Stimulated activated memory B cell treated with anti-CD40 and anti-IgM and Interleukin-4, amounts not matched to agents 10 μg/mL and 1 μg/mL and 100 μg/mL, for 72 hours (primary cell): Measurements from ENCODE around the gene CFAP92.

Experiments used
- ATAC-seq: fragments of 150-1000 bp; cut with Tn5 transposase; 2 replicates; pipeline ENCODE4 v1.10.0; 2021
- H3K27ac Mint-ChIP-seq: one replicate; pipeline ENCODE4 v1.8.0; 2022; ENCODE audit warnings: mild to moderate bottlenecking, mixed read lengths
- H3K27me3 Mint-ChIP-seq: one replicate; pipeline ENCODE4 v1.8.0; 2022; ENCODE audit warnings: mixed read lengths
- H3K36me3 Mint-ChIP-seq: one replicate; pipeline ENCODE4 v1.8.0; 2022; ENCODE audit warnings: mixed read lengths
- H3K4me1 Mint-ChIP-seq: one replicate; pipeline ENCODE4 v1.8.0; 2022; ENCODE audit warnings: mixed read lengths
- H3K4me3 Mint-ChIP-seq: one replicate; pipeline ENCODE4 v1.8.0; 2022; ENCODE audit warnings: mild to moderate bottlenecking, moderate library complexity, mixed read lengths
- H3K9me3 Mint-ChIP-seq: one replicate; pipeline ENCODE4 v1.8.0; 2022; ENCODE audit warnings: mixed read lengths

CFAP92 gene

DNA sequence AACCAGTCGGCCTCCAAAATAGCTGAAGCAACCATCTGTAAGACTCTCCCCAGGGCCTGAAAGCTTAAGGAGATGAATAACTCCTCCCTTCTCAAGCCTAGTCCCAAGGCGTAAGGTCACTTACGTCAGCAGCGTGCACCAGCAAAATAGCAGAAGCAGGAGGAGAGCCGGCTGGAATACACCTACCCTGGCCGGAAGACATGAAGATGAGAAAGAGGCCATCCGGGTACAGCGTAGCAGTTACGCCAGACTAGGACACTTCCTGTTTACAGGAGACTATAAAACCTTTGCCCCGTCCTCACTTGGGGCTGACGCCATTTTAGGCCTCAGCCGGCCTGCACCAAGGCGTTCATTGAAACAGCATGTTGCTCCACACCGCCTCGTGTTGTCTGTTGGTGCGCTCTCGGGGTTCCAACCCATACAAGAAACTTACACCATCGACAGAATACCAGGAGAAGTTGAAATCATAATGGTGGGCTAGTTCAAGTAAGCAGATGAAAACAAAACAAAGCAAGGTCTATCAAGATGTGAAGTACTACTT lies 2.5 kb downstream of the CFAP92 start:
- Mint-ChIP-seq H3K9me3 (no peaks in the 10 kb centered on the region), H3K36me3 (no peaks in the 10 kb centered on the region), H3K27me3 (peaks cover 2% of the 10 kb centered on the region), H3K4me1 (peaks cover 19% of the 10 kb centered on the region), H3K4me3 (no peak overlapping the region), H3K27ac (no peak overlapping the region)
- no peak for ATAC-seq

DNA sequence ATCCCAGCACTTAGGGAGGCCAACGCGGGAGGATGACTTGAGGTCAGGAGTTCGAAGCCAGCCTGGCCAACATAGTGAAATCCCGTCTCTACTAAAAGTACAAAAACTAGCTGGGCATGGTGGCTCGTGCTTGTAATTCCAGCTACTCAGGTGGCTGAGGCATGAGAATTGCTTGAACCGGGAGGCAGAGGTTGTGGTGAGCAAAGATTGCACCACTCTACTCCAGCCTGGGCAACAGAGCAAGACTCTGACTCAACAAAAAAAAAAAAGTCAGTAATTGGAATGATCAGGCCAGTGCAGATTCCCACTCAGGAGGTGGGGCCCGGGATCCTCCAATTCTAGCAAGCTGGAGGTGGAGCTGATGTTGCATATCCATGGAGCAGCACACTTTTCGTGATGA lies 5.6 kb downstream of the CFAP92 start:
- no peaks in the 10 kb centered on the region for H3K9me3 Mint-ChIP-seq
- peaks cover 2% of the 10 kb centered on the region for H3K4me1 Mint-ChIP-seq
- no peaks in the 10 kb centered on the region for H3K27me3 Mint-ChIP-seq
- H3K27ac Mint-ChIP-seq: no peak overlapping the region
- no peaks in the 10 kb centered on the region for H3K36me3 Mint-ChIP-seq
- H3K4me3 Mint-ChIP-seq: no peak overlapping the region
- no peak for ATAC-seq

DNA sequence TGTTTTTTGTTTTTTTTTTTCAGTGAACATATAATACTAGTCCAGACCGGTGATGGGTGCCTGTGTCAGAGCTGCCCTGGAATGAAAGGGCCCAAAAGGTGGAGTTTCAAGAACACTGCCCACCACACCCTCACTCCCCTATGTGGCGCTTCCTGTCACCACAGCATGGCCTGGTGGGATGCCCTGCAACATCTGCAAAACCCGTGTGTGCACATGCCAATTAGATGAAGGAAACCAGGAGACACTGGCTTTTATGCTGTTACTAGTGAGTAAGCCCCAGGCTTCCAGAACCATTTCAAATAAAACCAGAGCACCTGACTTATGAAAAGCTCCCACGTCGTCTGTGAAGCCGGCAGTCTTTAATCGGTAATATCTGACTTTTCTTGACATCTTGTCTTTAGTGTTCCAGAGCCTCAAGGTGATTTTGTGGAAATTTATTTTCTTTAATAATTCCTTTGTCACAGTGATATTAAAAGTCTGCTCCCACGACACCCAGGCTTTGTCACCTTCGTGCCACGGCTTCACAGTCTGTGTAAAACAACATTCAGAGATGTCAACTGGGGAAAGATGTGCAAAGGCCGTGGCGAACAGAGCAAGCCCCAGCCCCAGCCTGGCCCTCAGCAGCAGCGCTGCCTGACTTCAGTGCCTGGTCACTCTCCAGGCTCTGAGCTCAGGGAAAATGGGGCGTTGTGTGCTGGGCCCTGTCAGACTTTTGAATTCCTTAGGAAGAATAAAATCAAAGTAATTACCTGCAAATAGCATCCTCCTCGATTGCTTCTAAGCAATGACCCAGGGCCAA lies 6.4 kb downstream of the CFAP92 start:
- no peak for ATAC-seq
- Mint-ChIP-seq H3K4me1 (no peaks in the 10 kb centered on the region), H3K27ac (no peak overlapping the region), H3K36me3 (no peaks in the 10 kb centered on the region), H3K4me3 (no peak overlapping the region), H3K27me3 (no peaks in the 10 kb centered on the region), H3K9me3 (no peaks in the 10 kb centered on the region)

DNA sequence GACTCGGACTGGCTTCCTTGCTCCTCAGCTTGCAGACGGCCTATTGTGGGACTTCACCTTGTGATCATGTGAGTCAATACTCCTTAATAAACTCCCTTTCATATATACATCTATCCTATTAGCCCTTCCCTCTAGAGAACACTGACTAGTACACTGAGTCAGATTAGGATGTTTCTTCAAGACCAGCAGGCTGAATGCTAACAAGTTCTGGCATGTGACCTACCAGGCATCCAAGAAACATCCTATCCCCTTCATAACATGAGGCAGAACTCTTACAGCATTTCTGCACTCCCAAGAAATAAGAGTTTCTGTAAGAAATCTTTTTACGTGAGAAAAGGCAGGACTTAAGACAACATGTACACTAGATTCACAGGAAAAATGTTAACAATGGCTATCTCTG lies 9.3 kb downstream of the CFAP92 start:
- Mint-ChIP-seq H3K9me3 (no peaks in the 10 kb centered on the region), H3K4me1 (no peaks in the 10 kb centered on the region), H3K36me3 (no peaks in the 10 kb centered on the region), H3K4me3 (no peak overlapping the region), H3K27me3 (no peaks in the 10 kb centered on the region), H3K27ac (no peak overlapping the region)
- ATAC-seq: no peak

DNA sequence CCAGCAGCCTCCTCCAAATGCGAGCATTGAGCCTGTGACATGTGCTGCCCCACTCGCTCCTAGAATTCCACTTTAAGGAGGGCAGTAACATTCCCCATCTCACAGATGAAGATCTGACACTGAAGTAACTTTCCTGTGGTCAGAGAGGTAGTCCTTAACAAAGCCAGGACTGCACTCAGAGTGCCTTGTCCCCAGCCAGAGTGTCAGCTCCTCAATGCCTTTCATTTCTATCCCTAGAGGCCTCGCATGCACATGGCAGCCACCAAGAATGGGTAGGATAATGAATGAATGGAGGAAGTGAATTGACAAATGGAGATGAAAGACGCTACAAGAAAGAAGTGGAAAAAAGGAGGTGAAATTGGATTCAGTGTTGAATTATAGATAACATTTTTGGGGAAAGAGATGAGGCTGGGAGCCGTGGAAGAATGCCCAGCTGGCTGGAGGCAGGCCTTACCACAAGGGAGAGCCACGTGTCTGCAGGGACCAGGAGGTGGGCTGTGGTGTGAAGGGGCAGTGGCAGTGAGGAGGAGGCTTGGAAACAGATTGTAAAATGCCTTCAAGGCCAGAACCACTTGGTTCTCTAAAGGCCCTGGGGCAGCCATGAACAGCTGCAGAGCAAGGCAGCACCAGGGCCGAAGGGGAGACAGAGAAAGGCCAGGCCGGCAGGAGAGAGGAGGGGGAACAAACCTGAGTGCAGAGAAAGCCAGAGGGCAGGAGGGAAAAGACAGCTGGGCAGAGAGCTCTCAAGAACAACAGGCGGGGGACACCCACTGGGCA lies 10.4 kb downstream of the CFAP92 start:
- Mint-ChIP-seq H3K4me1 (no peaks in the 10 kb centered on the region), H3K36me3 (no peaks in the 10 kb centered on the region), H3K27ac (no peak overlapping the region), H3K27me3 (peaks cover 3% of the 10 kb centered on the region), H3K4me3 (no peak overlapping the region), H3K9me3 (no peaks in the 10 kb centered on the region)
- no peak for ATAC-seq

DNA sequence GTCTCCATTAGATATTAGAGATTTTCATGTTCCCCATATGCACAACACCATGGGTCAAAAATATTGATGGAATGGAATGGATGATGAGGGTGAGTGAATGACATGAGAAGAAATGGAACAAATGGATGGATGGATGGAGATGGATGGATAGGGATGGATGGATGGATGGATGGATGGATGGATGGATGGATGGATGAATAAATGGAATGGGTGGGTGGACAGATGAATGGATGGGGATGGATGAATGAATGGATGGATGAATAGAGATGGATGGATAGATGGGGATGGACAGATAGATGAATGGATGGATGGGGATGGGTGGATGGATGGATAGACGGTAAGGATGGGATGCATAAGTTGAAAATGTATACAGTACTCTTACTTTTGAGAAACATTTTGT lies 18.6 kb downstream of the CFAP92 start:
- no peaks in the 10 kb centered on the region for H3K9me3 Mint-ChIP-seq
- no peaks in the 10 kb centered on the region for H3K36me3 Mint-ChIP-seq
- H3K27ac Mint-ChIP-seq: no peak overlapping the region
- H3K4me1 Mint-ChIP-seq: peaks cover 11% of the 10 kb centered on the region
- ATAC-seq: no peak
- H3K27me3 Mint-ChIP-seq: peaks cover 13% of the 10 kb centered on the region
- H3K4me3 Mint-ChIP-seq: no peak overlapping the region

DNA sequence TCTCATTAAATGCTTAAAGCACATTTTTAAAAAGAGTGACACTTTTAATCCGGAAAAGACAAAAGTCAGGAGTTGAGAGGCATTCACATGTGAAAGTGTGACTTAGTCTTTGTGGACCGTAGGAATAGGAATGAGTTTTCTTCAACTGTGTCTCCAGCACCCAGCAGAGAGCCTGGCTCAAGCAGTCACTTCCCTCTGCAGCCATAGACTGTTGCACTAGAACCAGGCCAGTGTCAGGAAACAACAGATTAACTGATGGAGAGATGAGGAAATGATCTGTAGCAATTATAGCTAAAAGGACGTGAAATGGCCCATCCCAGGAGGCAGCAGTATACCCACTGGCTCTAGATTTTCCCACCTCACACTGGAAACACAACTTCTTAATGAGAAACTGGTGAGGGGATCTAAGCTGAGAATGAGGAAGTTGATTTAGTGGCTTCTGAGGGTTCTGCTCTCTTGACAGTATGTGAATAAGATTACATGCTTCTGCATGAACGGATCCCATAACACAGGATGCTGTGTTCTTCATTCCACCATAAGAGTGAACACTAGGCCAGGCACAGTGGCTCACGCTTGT lies 19.8 kb downstream of the CFAP92 start:
- peak; percentile 84 for ATAC-seq
- H3K36me3 Mint-ChIP-seq: no peaks in the 10 kb centered on the region
- H3K27ac Mint-ChIP-seq: no peak overlapping the region
- no peaks in the 10 kb centered on the region for H3K9me3 Mint-ChIP-seq
- H3K4me1 Mint-ChIP-seq: peaks cover 17% of the 10 kb centered on the region
- peaks cover 13% of the 10 kb centered on the region for H3K27me3 Mint-ChIP-seq
- H3K4me3 Mint-ChIP-seq: no peak overlapping the region

DNA sequence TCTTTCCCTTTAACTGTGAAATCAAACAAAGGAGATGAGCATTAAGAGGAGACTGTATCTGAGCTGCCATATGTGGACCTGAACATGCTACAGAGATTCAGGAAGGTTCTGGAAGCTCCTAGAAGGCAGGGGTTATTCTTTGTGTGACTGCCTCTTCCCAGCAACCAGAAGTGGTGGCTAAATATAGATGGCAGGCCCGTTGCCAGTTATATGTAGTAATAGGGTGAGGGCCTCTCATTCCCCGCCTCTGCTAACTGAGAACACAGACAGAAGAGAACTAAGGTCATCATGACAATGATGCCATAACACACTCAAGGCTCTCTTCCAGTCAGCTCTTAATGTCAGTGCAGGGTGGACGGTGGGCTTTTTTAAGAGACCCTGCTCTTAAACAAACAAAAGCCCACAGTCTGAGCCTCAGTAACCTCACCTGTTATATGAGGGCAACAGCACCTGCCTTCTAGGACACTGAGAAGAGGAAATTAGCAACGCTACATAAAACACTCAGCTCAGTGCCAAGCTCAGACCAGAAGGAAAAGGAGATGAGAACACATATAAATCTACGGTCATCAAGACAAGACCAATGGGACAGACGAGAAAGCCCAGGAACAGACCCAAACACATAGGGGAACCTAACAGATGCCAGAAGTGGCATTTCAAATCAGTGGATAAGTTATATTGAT lies 22.3 kb downstream of the CFAP92 start:
- Mint-ChIP-seq H3K9me3 (no peaks in the 10 kb centered on the region), H3K4me1 (peaks cover 17% of the 10 kb centered on the region), H3K27ac (no peak overlapping the region), H3K4me3 (no peak overlapping the region), H3K27me3 (no peaks in the 10 kb centered on the region), H3K36me3 (no peaks in the 10 kb centered on the region)
- no peak for ATAC-seq

DNA sequence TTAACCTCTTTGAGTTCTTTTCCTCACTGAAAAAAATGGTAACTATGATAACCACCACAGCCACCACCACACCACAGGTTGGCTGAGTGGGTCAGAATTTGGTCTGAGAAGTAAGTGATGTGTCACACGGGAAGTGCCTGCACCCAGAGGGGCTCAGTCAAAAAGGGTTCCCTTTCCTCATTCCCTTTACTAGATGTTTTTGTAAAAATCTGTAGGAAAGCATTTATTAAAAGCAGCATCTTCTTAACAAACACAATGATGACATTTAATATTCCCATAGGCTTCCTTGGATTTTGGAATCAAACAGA lies 23.2 kb downstream of the CFAP92 start:
- Mint-ChIP-seq H3K9me3 (no peaks in the 10 kb centered on the region), H3K27me3 (no peaks in the 10 kb centered on the region), H3K4me1 (peaks cover 17% of the 10 kb centered on the region), H3K4me3 (no peak overlapping the region), H3K36me3 (no peaks in the 10 kb centered on the region), H3K27ac (no peak overlapping the region)
- ATAC-seq: no peak

DNA sequence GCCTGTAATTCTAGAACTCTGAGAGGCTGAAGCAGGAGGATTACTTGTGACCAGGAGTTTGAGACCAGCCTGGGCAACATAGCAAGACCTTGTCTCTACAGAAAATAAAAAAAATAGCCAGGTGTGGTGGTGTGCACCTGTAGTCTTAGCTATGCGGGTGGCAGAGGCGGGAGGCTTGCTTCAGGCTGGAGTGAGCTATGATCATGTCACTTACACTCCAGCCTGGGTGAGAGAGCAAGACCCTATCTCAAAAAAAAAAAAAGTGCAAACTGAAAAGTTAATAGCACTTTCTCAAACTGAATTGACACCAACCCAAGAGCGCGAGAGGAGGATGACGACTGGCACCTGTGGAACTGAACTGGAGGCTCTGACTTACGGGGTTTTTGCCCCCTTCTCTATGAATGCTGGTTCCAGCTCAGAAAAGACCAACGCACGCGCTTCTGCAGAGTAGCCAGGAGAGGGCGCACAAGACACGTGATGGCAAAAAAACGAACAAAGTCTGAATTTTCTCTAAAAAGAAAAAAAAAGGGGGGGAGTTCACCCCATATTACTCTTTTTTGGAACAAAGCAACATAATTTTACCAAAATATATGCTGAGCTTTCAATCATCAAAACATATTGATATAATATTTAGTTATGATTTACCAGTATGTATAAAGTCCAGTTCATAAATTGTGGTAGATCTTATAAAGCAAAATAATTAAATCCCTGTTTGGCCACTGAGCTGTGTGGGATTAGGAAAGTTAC lies 23.7 kb downstream of the CFAP92 start:
- Mint-ChIP-seq H3K9me3 (no peaks in the 10 kb centered on the region), H3K27me3 (no peaks in the 10 kb centered on the region), H3K4me3 (no peak overlapping the region), H3K27ac (no peak overlapping the region), H3K4me1 (peaks cover 17% of the 10 kb centered on the region), H3K36me3 (no peaks in the 10 kb centered on the region)
- ATAC-seq: no peak

DNA sequence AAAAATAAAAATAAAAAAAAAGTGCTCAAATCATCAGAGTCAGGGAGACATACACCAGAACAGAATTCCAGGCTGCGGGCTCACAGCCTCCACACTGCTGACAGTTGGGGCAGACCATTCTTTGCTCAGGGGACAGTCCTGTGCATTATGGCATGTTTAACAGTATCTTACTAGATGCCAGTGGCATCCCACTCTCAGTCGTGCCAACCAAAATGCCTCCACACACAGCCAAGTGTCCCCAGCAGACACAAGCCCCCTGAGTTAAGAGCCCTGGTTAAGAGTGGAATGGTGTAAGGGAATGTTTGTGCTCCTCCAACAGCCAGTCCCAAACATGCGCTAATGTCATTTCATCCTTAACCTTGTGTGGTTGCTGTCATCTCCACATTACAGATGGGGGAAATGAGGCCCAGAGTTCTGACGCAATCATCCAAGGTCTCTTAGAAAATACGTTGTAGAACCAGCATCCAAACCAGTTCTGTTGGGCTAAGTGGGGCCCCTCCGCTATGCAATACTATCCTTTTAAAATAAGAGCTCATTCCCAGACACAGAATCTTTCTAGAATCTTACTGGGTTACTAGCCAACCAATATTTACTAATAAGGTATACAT lies 26.0 kb downstream of the CFAP92 start:
- Mint-ChIP-seq H3K9me3 (no peaks in the 10 kb centered on the region), H3K27me3 (peaks cover 2% of the 10 kb centered on the region), H3K4me1 (peaks cover 6% of the 10 kb centered on the region), H3K27ac (no peak overlapping the region), H3K36me3 (no peaks in the 10 kb centered on the region), H3K4me3 (no peak overlapping the region)
- ATAC-seq: no peak

DNA sequence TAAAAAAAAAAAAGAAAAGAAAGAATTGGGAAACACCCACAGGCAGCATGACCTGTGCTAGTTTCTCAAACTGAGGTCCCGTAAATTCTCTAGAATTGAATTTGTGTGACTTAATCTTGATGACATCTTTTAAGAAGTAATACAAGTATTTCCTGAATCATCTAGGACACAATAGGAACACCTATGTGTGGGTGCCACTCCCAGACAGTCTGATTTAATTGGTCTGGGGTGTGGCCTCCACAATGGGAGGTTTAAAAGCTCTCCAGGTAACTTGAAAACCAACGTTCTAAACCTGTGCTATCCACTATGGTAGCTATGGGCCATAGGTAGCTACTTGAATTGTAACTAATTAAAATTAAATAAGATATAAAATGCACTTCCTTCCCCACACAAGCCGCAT lies 28.1 kb downstream of the CFAP92 start:
- no peak overlapping the region for H3K27ac Mint-ChIP-seq
- ATAC-seq: no peak
- no peaks in the 10 kb centered on the region for H3K9me3 Mint-ChIP-seq
- no peaks in the 10 kb centered on the region for H3K36me3 Mint-ChIP-seq
- H3K27me3 Mint-ChIP-seq: peaks cover 21% of the 10 kb centered on the region
- H3K4me3 Mint-ChIP-seq: no peak overlapping the region
- peaks cover 6% of the 10 kb centered on the region for H3K4me1 Mint-ChIP-seq

DNA sequence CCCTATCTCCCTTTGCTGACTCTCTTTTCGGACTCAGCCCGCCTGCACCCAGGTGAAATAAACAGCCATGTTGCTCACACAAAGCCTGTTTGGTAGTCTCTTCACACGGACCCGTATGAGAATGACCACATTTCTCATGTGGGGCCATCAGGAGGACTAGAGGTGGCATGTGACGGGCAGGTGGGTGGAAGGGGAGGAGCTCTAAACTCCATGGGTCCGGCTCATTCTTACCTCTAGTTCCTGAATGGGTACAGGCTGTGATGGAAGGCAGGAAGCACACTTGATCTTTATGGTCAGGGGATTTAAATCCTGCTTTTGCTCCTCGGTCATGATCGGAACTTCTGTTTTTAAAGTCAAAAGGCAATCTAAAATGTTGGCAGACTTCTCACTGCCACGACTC lies 28.6 kb downstream of the CFAP92 start:
- Mint-ChIP-seq H3K4me3 (no peak overlapping the region), H3K4me1 (peaks cover 6% of the 10 kb centered on the region), H3K9me3 (no peaks in the 10 kb centered on the region), H3K27me3 (peaks cover 27% of the 10 kb centered on the region), H3K36me3 (no peaks in the 10 kb centered on the region), H3K27ac (no peak overlapping the region)
- ATAC-seq: no peak

DNA sequence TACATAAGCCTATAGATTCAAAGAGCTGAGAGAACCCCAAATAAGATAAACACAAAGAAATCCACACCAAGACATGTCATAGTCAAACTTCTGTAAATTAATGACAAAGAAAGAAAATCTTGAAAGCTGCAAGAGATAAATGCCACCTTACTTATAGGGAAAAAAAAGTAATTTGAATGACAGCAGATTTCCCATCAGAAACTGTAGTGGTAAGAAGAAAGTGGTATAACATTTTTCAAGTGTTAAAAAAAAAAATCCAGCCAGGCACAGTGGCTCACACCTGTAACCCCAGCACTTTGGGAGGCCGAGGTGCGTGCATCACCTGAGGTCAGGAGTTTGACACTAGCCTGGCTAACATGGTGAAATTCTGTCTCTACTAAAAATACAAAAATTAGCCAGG lies 37.4 kb downstream of the CFAP92 start:
- H3K4me1 Mint-ChIP-seq: no peaks in the 10 kb centered on the region
- no peak overlapping the region for H3K27ac Mint-ChIP-seq
- peaks cover 17% of the 10 kb centered on the region for H3K27me3 Mint-ChIP-seq
- peaks cover 9% of the 10 kb centered on the region for H3K9me3 Mint-ChIP-seq
- H3K4me3 Mint-ChIP-seq: no peak overlapping the region
- H3K36me3 Mint-ChIP-seq: no peaks in the 10 kb centered on the region
- ATAC-seq: no peak
